ENCODE data around the gene HOPX.
A peak's percentile ranks its signal among the peaks of the same experiment; 100 is the strongest.
"Not testable (repeated sequence)": the region's sequence is repeated elsewhere in the genome, so short reads cannot be mapped to it uniquely, and the experiment has no call there.

HOPX gene

GRCh38 chr4:56626963-56627362, 54.1 kb downstream of the HOPX start:
- no peak for DNase-seq (ENCODE audit: low spot score)

- no peak for DNase-seq (ENCODE audit: low spot score)
Measured at GRCh38 chr4:56626420-56626819, 54.7 kb downstream of the HOPX start.

- DNase-seq (ENCODE audit: low spot score), result no peak
Measured at GRCh38 chr4:56622176-56622575, 58.9 kb downstream of the HOPX start.

GRCh38 chr4:56619816-56620215, 61.3 kb downstream of the HOPX start:
- DNase-seq (ENCODE audit: low spot score), result no peak

- no peak for DNase-seq (ENCODE audit: low spot score)
Measured at GRCh38 chr4:56619160-56619559, 61.9 kb downstream of the HOPX start.

GRCh38 chr4:56618734-56619133, 62.4 kb downstream of the HOPX start:
- DNase-seq (ENCODE audit: low spot score), result no peak

- DNase-seq (ENCODE audit: low spot score), result peak; percentile 27
Measured at GRCh38 chr4:56613101-56613862, 67.8 kb downstream of the HOPX start.

DNA sequence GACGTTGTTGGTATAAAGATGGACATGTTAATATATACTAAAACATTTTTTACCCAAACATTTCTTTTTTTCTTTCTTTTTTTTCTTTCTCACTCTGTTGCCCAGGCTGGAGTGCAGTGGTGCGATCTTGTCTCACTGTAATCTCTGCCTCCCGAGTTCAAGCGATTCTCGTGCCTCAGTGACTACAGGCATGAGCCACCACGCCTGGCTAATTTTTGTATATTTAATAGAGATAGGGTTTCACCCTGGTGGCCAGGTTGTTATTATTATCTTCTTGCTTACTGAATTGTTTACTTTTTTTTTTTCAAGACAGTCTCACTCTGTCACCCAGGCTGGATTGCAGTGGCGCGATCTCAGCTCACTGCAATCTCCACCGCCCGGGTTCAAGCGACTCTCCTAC, 68.8 kb downstream of the HOPX start:
- DNase-seq (ENCODE audit: low spot score), result no peak

GRCh38 chr4:56611501-56611900, 69.6 kb downstream of the HOPX start:
- no peak for DNase-seq (ENCODE audit: low spot score)

DNA sequence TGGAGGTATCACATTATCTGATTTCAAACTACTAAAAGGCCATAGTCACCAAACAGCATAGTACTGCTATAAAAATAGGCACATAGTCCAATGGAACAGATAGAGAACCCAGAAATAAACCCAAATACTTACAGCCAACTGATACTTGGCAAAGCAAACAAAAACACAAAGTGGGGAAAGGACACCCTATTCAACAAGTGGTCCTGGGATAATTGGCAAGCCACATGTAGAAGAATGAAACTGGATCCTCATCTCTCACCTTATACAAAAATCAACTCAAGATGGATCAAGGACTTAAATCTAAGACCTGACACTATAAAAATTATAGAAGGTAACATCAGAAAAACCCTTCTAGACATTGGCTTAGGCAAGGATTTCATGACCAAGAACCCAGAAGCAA, 70.9 kb downstream of the HOPX start:
- DNase-seq (ENCODE audit: low spot score), result not testable (repeated sequence)

GRCh38 chr4:56607926-56608325, 73.2 kb downstream of the HOPX start:
- no peak for DNase-seq (ENCODE audit: low spot score)

GRCh38 chr4:56606385-56606784, 74.7 kb downstream of the HOPX start:
- DNase-seq (ENCODE audit: low spot score), result no peak

DNA sequence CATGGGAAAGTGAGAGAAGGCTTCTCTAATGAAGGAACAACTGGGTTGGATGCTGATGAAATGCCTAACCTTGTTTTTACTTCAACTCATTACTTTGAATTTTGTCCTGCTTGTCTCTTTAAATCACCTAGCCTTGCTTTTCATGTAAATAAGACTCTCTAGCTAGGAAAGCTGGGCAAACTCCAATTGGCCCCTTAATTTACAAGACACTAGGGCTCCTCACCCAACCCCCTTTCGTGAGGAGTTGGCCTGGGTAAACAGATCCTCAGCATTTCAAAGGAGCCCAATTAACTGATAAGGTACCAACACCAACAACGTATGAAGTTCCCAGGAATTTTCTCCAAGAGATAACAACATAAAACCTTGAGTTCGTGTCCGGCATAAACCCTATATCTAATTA, 75.6 kb downstream of the HOPX start:
- not testable (repeated sequence) for DNase-seq (ENCODE audit: low spot score)

GRCh38 chr4:56603297-56603696, 77.8 kb downstream of the HOPX start:
- DNase-seq (ENCODE audit: low spot score), result no peak
